ENCODE results near the gene VDAC1.
"Not testable (repeated sequence)": the region's sequence is repeated elsewhere in the genome, so short reads cannot be mapped to it uniquely, and the experiment has no call there.

VDAC1 gene

DNA sequence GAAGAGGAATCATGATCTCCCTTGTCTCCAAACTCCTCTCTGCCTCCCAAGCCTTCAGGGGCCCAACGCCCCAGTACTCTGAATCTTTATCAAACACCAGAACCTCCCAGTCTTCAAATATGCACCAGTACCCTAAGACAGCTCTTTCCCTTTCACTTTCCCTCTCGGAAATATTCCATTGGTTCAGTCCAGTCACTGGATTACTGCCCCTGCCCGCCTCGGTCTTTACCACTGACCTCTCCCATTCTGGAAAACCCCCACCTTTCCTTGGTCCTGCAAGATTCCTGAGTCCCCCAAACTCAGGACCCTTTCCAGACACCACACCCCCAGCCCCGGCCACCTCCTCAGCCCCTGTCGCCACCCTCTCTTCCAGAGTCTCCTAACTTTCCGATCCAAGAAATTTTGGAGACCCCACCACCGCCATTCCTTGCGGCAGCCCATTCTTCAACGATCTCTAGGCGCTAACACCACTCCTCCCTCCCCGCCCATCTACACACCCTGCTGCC, 37.0 kb downstream of the VDAC1 start:
- DNase-seq (ENCODE audit: low spot score): no peak

DNA sequence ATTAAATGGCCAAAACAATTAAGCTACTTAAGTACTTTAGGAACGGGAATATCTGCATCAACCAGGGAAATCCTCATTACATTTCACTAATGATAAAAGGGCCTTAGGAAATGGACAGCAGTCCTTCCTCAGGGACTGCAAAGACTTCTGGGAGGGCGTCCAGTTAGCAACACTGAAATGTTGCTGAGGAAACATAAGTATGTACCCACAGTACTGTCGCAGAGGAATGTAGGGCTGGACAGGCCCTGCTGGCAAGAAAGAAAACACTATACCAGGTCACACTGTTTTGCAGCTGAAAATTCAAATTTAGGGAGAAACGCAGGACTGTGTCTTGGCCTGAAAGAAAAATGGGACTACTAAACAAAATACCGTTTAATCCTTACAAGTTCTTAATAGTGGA, 37.7 kb downstream of the VDAC1 start:
- DNase-seq (ENCODE audit: low spot score): no peak

DNA sequence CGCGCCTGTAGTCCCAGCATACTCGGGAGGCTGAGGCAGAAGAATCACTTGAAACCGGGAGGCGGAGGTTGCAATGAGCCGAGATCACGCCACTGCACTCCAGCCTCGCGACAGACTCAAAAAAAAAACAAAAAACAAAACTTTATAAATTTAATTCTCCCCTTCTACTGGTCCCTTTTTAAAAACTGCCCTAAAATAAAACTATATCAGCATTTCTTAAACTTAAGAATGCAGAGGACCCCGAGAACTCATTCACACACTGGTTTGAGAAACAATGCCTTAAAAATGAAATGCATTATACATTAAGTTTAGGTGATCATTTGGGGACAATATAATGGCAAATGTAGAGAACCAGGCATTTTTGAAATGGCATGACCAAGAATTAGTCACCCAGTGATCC, 38.7 kb downstream of the VDAC1 start:
- DNase-seq (ENCODE audit: low spot score): no peak

DNA sequence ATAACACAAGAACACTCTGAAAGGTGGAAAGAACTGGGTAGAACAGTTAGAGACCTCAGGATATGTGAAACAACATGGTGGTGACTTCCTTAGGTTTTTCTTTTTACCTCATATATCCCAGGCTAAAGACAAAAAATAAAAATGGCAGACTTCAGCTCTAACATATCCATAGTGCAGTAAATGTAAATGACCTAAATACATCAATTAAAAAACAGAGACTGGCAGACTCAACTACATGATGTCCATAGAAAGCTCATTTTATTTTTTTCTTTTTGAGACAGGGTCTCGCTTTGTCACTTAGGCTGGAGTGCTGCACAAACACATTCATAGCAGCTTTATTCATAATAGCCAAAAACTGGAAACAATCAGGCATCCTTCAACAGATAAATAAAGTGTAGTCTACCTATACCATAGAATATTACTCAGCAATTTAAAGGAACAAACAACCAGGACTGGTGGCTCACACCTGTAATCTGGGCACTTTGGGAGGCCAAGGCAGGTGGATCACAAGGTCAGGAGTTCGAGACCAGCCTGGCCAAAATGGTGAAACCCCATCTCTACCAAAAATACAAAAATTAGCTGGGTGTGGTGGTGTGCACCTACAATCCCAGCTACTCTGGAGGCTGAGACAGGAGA, 41.2 kb downstream of the VDAC1 start:
- DNase-seq (ENCODE audit: low spot score): no peak

DNA sequence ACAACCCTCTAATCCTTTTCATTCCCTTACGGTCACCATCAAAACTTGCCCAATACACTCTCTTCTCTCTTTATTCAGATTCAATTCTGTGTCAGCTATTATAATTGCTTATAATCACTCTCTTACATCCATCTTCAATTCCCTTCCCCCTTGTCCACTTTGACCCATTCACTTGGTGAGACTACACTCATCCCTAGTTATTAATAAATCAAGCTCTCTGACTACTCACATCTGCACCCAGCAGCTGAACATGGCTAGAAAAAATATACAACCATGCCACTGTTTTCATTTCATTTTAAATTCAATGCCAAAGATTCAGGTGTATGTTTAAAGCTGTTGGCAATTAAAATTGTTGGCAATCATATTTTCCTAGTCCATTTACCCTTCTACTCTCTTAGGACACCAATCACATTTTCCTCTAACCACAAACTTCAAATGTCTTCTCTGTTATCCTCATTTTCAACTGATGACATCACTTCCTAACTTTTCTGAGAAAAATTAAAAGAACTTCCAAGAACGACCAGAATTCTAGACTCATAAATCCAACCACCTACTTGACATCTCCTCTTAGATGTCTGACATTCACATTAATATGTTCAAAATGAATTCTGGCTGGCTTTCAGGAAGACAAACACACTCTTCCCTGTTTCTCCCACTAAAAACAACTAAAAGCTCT, 41.8 kb downstream of the VDAC1 start:
- no peak for DNase-seq (ENCODE audit: low spot score)

DNA sequence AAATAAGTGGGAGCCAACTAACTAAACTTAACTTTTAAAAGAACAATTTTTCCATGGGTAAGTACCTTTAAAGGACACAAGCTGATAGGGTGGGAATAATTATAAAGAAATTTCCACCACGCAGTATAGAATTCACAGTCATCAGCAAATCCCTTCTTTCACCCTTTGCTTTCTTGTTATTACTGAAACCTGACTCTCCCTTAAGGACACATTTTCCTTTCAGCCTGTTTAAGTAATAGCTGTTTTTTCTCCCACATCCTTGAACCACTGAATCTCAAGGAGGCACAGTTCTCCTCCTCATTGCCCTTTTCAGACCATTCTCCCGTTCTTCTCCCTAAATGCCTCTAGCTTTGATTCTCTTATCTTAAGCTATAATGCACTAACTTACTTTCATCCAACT, 42.6 kb downstream of the VDAC1 start:
- DNase-seq (ENCODE audit: low spot score): no peak

DNA sequence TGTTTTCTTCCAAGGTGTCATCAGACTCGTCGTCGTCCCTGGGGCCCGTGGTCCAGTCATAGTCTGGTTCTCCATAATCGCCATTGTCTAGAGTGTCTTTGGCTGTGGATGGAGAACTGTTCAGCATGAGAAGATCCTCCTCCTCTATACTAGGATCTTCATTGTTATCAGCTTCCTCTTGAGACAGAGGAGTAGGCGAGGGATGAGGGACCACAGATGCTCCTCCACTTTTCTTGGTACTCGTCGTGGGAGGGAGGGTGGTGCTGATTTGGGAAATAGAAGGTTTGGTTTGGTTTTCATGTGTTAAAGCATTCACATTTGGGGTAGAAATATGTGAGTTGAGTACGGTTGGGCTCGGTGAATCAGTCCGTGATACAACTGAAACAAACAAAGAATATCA, 45.1 kb downstream of the VDAC1 start:
- DNase-seq (ENCODE audit: low spot score): no peak

DNA sequence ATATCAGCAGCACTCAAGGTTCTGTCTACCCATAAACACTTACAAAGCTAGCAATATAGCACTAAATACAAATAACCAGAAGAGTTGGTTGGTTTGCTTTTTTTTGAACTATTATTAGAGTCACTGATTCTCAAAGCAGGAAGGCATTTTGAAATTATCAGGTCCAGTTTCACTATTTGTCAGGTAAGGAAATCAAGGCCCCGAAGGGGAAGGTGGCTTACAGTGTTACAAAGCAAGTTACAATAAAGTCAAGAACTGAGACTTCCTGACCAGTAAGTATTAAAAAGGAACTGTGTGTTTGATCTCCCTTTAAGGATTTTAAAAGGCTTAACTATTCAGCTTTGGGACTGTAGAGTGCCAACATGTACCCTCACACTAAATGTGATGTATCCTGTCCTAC, 47.2 kb downstream of the VDAC1 start:
- no peak for DNase-seq (ENCODE audit: low spot score)

DNA sequence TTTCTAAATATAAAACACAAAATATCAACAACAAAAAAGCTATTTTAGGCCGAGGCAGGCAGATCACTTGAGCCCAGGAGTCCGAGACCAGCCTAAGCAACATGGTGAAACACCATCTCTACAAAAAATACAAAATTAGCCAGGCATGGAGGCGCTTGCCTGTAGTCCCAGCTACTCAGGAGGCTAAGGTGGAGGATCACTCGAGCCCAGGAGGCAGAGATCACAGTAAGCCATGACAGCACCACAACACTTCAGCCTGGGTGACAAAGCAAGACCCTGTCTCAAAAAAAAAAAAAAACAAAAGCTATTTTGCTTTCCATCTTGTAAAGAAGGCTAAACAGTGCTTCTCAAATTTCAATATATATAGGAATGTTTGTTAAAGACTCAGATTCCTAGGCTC, 47.7 kb downstream of the VDAC1 start:
- DNase-seq (ENCODE audit: low spot score): no peak

DNA sequence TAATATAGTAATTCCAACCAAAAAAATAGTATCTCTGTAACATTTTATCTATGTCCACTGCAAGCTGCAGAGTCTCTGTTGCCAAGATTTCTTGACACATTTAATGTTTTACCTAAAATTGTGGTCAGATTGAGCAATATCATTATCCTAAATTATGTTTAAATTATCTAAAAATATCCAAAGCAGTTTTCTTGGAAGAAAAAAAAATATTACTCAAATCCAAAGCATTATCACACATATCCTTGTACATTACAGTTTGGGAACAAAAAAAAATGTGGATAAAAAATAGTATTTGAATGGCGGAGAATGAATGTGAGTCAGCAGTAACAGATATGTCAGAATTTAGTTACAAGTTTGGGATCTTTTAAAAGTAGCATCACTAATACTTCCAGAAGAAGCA, 48.6 kb downstream of the VDAC1 start:
- not testable (repeated sequence) for DNase-seq (ENCODE audit: low spot score)

DNA sequence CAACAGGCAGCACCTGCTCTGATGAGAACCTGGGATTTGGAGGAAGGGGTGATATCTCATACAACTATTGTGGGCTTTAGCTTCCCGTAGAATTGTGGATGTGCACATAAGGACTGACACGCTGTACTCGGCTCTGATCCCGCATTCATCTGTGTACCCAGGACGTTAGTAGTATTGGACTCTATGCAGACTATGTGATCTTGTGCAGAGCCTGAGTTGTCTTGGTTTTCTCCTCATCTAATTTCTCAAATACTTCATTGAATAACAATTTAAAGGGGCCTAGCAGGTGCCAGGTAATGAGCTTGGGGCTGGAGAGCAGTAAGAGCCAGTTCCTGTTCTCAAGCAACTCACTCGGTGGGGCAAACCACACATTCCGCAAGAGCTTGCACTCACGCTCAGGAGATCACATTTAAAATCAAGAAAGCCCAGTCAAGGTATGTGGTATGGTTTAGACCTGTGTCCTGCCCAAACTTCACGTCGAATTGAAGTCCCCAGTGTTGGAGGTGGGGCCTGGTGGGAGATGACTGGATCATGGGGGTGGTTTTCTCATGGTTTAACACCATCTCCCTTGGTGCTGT, 51.1 kb downstream of the VDAC1 start:
- DNase-seq (ENCODE audit: low spot score): no peak

DNA sequence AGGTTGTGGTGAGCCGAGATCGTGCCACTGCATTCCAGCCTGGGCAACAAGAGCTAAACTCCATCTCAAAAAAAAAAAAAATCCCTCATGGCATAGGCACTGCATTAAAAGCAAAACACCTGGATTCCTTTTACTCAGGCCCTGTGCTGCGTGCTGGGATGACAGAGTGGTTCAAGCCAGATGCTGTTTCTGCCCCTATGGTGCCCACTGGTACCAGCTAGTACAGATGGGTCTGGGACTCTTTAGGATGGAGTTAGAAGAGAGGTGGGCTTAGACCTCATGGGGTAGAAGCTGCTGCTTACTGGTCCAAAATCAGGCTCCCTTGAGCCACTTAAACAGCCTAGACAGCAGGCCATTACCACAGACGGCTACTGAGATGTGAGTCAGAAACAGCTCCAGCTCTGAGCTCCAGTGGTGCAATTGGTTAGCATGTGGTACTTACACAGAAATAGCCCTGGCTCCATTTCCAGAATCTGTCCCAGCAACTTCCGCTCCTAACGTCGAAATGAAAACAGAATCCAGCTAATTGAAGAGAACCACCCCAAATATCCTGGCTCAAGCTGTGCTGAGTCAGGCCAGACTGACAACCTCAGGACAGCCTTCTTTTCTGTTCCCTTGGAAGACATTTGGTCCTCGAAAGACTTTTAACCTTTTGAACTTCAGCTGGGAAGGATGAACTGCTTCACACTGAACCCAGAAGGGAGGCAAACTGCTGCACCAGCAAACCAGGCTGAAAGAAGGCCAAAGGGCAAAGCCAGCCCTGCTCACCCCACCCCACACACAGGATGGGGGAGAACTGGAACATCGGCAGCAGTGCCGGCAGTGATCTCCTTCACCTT, 51.8 kb downstream of the VDAC1 start:
- no peak for DNase-seq (ENCODE audit: low spot score)

DNA sequence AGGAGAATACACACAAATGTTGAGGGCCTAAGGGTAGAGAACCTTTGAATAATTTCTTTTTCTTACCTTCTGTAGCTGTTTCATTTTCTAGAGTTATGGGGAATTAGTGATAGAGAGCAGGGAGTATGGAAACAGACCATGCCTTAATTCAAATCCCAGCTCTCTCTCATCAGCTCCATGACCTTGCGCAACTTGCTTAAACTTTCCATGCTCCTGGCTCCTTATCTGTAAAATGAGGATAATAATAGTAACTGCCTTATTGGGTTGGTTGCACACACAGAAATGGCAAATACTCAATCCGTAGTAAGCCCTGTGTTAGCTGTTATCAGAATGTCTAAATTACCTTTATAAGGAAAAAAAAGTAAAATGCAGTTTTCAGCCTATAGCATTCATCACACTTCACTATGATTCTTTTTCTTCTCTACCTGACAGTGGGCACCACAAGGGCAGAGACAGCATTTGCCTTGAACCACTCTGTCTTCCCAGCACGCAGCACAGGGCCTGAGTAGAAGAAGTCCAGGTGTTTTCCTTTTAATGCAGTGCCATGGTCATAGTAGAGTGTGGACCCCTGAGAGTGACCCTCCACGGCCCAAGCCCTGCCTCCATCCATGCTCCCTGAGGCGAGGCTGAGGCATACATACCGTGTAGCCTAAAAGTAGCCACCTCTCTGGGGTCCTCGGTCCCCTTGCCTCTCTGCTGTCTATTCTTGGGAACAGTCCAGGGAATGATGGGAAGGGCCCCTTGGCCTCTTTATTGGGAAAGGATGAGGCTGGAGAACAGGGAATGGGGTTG, 53.8 kb downstream of the VDAC1 start:
- no peak for DNase-seq (ENCODE audit: low spot score)

DNA sequence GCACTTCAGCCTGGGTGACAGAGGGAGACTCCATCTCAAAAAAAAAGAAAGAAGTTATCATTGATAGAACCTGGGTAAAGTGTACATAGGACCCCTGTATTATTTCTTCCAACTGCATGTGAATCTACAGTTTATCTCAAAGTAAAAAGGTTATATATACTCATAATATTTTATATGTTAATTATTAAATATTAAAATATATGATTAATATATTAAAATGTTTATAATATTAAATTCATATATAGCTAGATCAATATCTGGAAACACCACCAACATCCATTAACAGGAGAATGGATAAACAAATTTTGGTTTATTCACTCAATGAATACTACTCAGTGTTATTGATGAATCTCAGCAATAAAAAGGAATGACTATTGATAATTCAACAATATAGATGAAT, 56.1 kb downstream of the VDAC1 start:
- no peak for DNase-seq (ENCODE audit: low spot score)

DNA sequence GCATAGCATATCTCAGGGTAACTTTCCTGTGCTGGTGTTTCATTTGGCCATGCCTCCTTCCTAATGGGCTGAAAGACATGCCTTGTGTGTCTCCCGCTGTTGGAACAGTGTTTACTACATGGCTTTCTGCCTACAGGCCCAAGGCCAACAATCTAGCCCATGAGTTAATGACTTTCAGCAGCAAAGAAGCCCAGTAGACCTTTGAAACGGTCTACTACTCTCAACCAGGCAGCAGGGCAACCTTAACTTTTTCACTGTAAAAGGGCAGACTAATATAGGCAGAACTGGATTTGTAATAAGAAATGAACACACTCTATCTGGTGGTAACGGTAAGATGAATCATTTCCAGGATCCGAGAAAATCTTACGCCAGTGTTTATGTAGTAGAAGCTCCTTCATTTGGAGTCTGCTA, 57.3 kb downstream of the VDAC1 start:
- DNase-seq (ENCODE audit: low spot score): no peak

DNA sequence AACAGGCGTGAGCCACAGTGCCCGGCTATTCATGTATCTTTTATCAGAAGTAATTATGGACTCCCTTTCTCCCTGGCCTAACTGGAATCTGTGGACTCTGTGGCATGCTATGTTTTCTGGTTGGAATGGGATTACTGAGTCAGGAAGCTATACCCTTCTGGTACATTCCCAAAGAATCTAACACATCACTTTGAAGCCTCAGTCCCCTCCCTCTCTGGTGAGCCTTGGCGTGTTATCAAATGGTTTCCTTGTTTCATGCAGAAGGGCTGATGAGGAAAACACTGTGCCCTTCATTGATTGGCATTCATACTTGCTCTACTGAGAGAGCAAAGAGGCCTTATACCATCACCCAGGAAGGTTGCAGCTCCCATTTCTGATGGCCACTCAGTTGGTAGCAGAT, 59.2 kb downstream of the VDAC1 start:
- DNase-seq (ENCODE audit: low spot score): no peak

DNA sequence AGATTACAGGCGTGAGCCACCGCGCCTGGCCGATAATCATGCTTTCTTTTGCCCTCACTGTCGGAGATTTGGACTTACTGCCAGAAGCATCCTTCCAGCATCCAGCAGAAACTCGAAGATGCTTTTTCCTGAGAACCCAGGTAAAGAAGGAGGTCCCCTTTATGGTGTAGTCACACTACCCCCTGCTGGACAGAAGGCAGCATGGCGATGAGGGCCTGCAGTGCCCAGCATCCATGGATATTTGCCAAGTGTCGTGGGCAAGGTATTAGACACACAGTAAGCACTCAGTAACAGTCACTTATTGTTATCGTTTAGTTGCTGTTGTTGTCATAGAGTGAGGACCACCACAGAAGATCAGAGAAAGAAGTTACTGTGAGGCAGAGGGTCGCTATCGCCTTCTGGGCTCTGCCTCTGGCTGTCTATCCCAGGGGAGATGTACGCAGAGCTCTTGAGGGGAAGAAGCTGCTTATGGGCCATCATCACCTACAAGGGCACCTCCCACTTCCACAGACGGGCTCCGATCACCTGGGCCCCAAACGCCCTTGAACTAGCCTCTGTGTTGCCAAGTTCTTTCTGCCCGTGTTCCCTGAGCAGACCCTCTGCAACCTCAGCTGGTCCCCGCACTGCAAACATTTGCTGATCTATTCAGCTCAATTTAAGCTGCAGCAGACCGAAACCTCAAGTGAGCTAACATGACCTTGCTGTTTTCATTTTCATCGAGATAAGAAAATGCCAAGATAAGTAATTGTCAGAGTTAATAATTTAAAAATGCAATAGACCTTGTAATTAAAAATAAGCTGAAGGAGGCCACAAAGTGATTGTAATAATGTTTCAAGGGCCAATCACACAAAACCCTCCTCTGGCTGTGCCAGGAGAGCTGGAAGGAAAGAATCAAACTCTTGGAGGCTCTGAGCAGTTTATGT, 60.3 kb downstream of the VDAC1 start:
- peak; percentile 36 for DNase-seq (ENCODE audit: low spot score)

DNA sequence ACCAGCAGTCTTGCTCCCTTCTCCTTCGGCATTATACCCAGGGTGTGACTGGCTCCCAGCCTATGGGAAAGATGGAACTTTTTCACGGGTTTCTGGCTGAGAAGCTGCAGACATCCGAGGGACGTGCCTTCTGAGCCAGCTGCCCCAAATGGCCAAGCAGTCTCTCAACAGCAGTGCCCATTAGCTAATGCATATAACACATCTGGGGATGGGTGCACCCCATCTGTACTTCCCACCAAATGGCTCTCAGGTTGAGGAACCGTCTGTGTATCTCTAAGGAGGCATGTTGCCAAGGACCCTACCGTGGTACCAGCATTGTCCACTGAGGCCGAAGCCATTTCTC, 61.3 kb downstream of the VDAC1 start:
- no peak for DNase-seq (ENCODE audit: low spot score)

DNA sequence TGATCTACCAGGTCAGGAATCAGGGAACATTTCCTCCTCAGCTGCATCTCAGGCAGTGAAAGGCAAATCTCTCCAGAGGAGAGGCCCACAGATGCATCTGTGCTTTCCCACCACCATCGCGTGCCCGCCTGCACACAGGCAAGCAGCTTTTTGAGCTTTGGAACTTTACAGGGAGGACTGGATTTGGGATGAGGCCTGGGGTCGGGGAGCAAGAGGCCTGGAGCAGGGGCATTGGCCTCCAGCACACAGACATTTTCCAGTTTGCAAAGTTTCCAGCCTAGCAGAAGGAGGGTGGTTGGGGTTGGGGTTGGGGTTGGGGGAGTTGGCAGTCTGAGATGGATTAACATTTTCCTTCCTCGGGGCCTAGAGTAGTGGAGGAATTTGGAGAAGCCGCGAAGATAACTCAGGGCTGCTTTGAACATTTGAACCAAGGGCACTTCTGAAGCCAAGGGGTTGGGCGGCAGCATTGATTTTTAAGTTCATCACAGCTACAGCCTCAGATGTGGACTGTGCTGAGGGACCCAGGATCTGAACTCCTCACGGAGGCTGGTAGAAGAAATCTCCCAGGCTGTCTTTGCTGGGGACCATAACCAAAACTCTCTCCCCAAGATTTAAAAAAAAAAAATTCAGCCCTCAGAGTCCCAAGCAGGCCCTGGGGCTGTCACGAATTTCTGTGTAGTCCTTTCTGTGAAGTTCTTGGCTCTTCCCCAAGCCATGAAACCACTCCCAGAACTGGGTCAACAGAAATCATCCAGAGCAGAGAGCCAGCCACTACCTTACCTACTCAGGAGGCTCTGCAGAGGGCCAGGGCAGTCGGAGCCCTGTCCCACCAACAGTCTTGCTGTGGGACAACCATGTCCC, 61.9 kb downstream of the VDAC1 start:
- DNase-seq (ENCODE audit: low spot score): no peak
